Measurements from ENCODE around the gene TCIRG1. TPM values are rescaled to one million over a fixed set of nuclear protein-coding genes. Genes with fewer than 3 reads are reported as not detected.

The TCIRG1 gene
- total RNA-seq, 1 donor from 2014 or later = 23.4 TPM

GRCh38 chr11:68096962-68097361 lies 58.1 kb downstream of the TCIRG1 start:
- DNase-seq = no peak
- no peaks in the 10 kb centered on the region for H3K36me3 ChIP-seq
- no peaks in the 10 kb centered on the region for H3K27me3 ChIP-seq (ENCODE audit: low read depth)
- TF ChIP-seq, protein P1, sequence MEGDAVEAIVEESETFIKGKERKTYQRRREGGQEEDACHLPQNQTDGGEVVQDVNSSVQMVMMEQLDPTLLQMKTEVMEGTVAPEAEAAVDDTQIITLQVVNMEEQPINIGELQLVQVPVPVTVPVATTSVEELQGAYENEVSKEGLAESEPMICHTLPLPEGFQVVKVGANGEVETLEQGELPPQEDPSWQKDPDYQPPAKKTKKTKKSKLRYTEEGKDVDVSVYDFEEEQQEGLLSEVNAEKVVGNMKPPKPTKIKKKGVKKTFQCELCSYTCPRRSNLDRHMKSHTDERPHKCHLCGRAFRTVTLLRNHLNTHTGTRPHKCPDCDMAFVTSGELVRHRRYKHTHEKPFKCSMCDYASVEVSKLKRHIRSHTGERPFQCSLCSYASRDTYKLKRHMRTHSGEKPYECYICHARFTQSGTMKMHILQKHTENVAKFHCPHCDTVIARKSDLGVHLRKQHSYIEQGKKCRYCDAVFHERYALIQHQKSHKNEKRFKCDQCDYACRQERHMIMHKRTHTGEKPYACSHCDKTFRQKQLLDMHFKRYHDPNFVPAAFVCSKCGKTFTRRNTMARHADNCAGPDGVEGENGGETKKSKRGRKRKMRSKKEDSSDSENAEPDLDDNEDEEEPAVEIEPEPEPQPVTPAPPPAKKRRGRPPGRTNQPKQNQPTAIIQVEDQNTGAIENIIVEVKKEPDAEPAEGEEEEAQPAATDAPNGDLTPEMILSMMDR (IDR thresholded peaks at IDR 0.05; ENCODE audit: borderline replicate concordance) = no peak
- intact Hi-C loops (cut with micrococcal nuclease) = no loop called here
- H3K4me3 ChIP-seq = no peak overlapping the region
- H3K9me3 ChIP-seq (replicated peaks) = no peaks in the 10 kb centered on the region
- H3K4me1 ChIP-seq = peaks cover 46% of the 10 kb centered on the region
- H3K27ac ChIP-seq (replicated peaks) = no peak overlapping the region

DNA sequence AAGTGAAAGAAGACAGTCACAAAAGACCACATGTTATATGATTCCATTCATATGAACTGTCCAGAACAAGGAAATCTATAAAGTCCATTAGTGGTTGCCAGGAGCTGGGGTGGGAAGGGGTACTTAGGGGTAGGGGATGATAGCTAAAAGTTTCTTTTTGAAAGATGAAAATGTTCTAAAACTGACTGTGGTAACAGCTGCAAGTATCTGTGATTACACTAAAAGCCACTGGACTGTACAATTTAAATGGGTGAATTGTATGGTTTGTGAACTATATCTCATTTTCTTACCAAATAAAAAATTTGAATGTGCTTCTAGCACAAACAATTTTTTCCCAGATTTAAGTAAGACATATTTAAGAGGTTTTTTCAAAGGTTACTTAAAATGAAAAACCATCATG lies 60.2 kb downstream of the TCIRG1 start:
- H3K27ac ChIP-seq (replicated peaks) = peak overlapping the region; percentile 38
- no peak overlapping the region for H3K4me3 ChIP-seq
- no peak for DNase-seq
- TF ChIP-seq, protein P1 (IDR thresholded peaks at IDR 0.05; ENCODE audit: borderline replicate concordance) = no peak
- no peaks in the 10 kb centered on the region for H3K27me3 ChIP-seq (ENCODE audit: low read depth)
- peaks cover 42% of the 10 kb centered on the region for H3K4me1 ChIP-seq
- intact Hi-C loops (cut with micrococcal nuclease) = no loop called here
- H3K36me3 ChIP-seq = no peaks in the 10 kb centered on the region
- no peaks in the 10 kb centered on the region for H3K9me3 ChIP-seq (replicated peaks)

DNA sequence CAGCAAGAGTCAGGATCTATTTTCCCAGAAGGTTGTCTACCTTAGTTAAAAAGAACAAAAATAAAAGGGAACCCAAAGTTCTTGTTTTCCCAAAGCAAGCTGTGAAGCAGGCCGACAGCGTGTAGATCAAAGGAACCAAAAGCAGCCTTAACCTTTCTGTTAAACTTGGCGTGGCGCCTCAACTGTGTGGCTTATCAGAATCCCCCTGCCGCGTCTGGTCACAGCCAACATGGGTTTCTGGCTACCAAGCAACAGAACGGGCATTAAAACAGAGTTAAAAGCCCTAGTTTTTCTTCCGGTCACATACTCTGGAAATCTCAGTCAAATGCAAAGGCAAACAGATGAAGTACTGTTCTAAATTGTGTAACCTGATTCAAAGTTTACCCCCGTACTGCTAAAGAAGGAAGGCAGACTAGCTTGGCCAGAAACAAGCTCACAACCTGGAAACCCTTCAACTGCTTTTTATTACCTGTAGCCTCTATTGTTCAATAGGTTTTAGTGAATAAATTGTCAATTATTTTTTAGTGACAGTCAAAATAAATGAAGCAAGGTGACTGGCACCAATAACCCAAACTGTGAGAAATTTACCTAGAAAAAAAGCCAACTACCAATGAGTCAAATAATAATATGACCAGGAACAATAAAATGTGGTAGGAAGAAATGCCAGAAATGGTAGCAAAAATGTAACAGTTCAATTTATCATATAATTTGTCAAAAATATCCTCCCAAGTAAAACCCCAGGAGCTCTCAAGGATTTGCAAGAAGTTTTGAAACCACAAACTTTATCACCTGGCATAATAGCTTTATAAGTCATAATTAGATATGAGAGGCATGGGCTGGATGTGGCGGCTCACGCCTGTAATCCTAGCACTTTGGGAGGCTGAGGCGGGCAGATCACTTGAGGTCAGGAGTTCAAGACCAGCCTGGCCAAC lies 60.9 kb downstream of the TCIRG1 start:
- Histone ChIP-seq H3K4me1 (peaks cover 36% of the 10 kb centered on the region), H3K36me3 (no peaks in the 10 kb centered on the region), H3K27ac (replicated peaks) (peak overlapping the region; percentile 38), H3K9me3 (replicated peaks) (no peaks in the 10 kb centered on the region), H3K4me3 (peak overlapping the region; percentile 3), H3K27me3 (ENCODE audit: low read depth) (no peaks in the 10 kb centered on the region)
- intact Hi-C loops (cut with micrococcal nuclease) = no loop called here
- DNase-seq = no peak
- TF ChIP-seq, protein P1 (IDR thresholded peaks at IDR 0.05; ENCODE audit: borderline replicate concordance) = no peak

Small RNA genes lying within 50 kb of the gene (microRNA-seq; reads per million reads assigned to microRNA genes)
- not detected for gene MIR4691
- gene MIR6753 = not detected
- not detected for gene MIR7113

Other genes with a start within 250 kb of the TCIRG1 start
- 6.1 TPM for gene UNC93B1, start 34.9 kb upstream of the TCIRG1 start, total RNA-seq
- gene ALDH3B1, start 28.7 kb upstream of the TCIRG1 start, total RNA-seq = 3.7 TPM
- 436 TPM for gene NDUFS8, start 8.3 kb upstream of the TCIRG1 start, total RNA-seq
- gene CHKA, start 82.4 kb downstream of the TCIRG1 start, total RNA-seq = 8.7 TPM
- 24.3 TPM for gene KMT5B, start 174.3 kb downstream of the TCIRG1 start, total RNA-seq
- 28.6 TPM for gene C11orf24, start 232.9 kb downstream of the TCIRG1 start, total RNA-seq

All from left ventricle myocardium inferior (tissue), 1 donor.